GM20431 (cell line): Measurements from ENCODE around the gene DOCK1.

Experiments
- in situ Hi-C: fragments of 300-500 bp; cut with MseI, MboI; formaldehyde crosslinking; loops from one replicate; pipeline ENCODE4 v1.15.0; 2020; ENCODE audit warnings: low sequenced_read_pairs; ENCODE audit not compliant: unreplicated experiment

The DOCK1 gene

DNA sequence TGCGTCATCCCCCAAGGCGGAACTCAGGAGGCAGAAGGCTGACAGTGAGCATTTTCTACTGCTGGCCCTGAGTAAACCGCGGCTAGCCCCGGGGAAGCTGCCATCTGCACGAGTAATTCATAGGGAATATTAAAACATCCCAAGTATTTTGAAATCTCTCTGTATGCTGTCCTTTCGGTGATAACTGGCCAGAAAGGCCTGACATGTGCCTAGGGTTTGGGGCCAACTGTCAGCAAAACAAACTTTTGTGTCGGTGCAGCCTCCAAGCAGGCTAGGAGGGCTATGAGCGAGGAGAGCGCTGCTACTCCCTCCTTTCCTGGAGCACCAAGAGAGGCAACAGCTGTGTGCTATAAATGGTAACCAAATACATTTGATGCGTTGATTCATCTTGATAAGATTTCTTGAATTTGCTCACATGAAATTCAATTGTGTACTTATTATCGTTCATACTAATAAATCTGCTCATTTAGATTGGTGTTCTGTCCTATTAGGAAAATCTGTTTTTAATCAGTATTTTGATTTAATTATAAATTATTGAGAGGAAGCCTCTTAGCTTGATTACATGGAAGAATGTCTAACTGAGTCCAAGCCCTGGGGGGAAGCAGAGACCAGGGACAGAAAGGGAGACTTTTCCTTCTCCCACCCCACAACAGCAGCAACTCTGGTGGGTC, 519.5 kb downstream of the DOCK1 start:
- in situ Hi-C loops = no loop called here

DNA sequence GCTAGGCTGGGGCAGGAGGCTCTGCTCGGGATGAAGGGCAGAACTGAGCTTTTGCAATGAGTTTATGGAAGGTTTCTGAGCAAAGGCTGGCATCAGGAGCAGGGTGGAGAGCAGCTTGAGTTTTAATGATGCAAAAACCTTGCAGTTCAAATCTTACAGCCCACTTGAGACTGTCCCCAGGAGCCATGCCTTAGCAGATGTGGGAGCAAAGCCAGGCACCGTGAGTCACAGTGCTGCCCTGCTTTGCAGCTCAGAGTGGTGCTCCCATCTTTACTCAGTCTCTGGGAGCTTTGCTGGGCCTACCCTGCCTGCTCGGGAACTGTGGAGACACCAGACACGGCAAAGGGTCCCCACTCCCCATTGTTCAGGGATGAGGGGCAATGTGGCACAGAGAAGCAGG, 521.5 kb downstream of the DOCK1 start:
- in situ Hi-C loops = no loop called here

DNA sequence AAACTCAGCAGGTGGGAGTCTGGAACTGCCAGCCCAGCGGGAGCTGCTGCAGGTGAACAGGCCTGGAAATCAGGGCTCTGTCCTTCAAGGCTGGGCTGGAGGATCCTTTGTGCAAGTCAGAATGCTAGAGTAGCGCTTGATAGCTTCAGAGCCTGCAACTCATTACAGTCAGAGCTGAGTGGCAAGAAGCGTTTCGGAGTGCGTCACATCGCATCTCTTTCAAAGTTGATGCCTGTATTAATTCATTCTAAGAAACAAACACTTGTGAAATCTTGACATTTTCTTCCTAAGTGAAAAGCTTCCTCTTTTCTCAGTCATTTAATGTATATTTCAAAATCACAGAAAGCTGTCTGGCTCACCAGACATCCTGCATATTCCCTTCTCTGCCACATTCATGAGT, 522.7 kb downstream of the DOCK1 start:
- in situ Hi-C loops = no loop called here

GRCh38 chr10:127428385-127428980, 523.3 kb downstream of the DOCK1 start:
- in situ Hi-C loops = no loop called here

GRCh38 chr10:127429601-127430312, 524.5 kb downstream of the DOCK1 start:
- in situ Hi-C loops = no loop called here

DNA sequence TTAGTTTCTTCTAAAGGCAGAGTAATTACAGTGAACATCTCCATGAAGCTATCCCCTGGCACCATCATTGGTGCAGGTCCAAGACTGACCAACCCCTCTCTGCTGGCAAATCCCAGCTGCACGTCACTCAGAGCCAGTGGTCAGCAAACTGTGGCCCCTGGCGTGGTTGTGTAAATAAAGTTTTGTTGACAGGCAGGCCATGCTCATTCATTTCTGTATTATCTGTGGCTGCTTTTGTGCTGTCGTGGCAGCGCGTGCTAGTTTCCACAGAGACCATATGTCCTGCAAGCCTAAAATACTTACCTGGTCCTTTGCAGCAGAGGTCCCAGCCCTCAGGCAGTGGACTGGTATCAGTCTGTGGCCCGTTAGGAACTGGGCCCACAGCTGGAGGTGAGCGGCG, 526.3 kb downstream of the DOCK1 start:
- in situ Hi-C loops = no loop called here

- in situ Hi-C loops = no loop called here
These were observed 528.8 kb downstream of the DOCK1 start for GRCh38 chr10:127434006-127434405.

GRCh38 chr10:127435246-127435645, 530.0 kb downstream of the DOCK1 start:
- in situ Hi-C loops = no loop called here

- in situ Hi-C loops = no loop called here
These were observed 535.1 kb downstream of the DOCK1 start for GRCh38 chr10:127440371-127440770.

DNA sequence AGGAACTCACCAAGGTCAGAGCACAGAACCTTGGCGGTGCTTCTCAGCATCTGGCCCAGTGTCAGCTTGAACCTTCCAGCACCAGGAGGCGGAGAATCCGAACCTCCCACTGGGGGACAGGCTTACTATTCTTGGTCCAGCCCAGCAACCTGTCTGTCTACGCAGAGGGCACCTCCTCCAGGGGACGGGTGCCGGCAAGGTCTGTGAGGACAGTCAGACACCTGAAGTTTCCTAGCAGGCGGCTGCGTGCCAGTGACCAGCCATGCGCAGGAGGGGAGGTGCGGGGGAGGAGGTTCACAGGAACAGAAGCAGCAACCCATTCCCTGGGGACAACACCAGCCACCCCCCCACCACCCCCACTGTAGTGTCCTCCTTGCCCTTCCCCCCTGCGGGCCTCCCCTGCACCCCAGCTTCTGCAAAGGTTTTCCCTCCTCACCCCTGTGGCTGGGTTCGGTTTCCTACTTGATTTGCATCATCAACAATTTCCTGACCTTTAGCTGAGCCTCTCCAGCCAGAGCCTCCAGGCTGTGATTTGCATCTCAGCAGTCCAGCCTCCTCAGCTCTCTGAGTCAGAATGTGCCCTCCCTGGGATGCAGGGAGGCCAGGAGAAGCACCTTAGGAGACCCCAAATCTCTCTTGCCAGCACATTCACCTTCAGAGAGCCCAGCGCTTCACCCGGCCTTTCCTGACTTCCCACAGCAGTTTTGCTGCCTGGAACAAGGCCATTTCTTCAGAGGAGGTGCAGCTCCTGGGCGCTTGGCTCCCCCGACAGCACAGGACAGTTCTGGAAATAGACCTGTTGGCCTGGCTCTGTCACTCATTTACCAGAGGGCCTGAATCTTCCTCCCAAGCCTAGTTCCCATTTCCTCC, 536.4 kb downstream of the DOCK1 start:
- in situ Hi-C loops = no loop called here

DNA sequence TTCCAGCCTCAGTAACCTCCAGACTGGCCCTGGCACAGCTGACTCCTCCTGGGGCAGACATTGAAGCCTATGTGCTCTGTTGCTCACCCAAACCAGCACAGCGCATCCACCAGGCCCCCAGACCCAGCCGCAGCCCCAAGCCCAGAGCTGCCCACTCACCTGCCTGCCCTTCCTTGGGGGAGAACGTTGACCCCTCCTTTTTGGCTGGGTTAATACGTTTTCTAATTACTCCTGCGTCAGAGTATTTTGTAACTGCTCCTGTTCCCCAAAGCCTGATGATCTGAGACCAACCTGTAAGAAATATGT, 536.9 kb downstream of the DOCK1 start:
- in situ Hi-C loops = no loop called here

DNA sequence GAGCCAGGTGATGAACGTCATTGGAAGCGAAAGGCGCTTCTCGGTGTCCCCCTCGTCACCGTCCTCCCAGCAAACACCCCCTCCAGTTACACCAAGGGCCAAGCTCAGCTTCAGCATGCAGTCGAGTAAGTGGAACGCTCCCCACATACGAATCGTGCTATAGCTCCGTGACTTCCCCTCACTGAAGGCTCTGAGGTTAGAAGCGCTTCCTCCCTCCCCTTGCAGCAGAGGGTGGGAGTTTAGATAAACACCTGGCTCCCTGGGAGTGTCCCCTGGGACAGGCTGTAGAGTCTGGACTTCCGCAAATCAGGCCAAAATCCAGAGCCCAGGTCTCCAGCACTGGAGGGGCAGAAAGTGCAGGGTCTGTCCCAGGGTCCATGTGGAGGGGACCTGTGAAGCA, 538.9 kb downstream of the DOCK1 start:
- in situ Hi-C loops = no loop called here

DNA sequence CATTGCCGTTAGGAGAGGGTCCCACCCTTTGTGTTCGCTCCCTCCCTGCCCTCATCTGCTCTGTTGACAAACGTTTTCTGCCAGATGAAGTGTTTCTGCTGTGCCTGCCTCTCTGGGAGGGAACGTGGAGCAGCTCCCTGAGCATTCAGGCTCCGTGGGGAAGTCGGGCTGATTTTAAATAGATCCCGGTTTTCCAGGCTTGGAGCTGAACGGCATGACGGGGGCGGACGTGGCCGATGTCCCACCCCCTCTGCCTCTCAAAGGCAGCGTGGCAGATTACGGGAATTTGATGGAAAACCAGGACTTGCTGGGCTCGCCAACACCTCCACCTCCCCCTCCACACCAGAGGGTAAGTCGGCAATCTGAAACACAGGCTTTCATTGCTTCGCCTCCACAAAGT, 542.0 kb downstream of the DOCK1 start:
- in situ Hi-C loops = no loop called here

DNA sequence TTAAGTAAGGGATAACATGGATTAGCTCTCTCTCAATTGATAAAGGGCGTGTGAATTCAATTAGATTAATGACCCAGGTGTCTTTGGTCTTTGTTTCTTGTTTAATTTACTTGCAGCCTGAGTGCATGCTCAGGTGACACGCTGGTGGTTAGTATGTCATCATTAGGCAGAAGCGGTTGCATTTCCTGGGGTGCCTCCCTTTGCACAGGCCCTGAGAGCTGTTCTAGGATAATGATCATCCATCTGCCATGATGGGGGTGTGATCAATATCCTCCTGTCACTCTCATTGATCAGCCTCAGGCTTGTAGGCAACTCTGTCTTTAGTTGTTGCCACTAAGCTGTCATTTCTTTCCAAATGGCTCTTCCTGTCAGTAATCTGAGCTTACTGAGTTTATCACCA, 544.3 kb downstream of the DOCK1 start:
- in situ Hi-C loops = no loop called here

DNA sequence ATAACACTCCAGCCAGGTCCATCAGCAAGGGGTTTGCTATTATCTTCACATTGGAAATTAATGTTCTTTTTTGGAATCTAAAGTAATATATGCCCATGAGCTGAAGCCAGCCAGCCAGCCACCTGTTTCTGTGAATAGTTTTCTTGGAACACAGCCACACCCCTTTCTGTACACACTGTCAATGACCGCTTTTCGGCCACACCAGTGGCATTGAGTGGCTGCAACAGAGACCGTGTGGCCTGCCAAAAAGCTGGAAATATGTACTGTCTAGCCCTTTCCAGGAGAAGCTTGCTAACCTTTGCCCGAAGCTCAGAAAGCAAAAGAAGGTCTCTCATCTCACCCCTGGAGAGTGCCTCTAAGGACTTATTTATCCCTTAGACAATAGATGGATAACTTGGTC, 545.4 kb downstream of the DOCK1 start:
- in situ Hi-C loops = no loop called here

GRCh38 chr10:127451628-127452027, 546.4 kb downstream of the DOCK1 start:
- in situ Hi-C loops = no loop called here

- in situ Hi-C loops = no loop called here
These were observed 547.3 kb downstream of the DOCK1 start for GRCh38 chr10:127452568-127452967.

DNA sequence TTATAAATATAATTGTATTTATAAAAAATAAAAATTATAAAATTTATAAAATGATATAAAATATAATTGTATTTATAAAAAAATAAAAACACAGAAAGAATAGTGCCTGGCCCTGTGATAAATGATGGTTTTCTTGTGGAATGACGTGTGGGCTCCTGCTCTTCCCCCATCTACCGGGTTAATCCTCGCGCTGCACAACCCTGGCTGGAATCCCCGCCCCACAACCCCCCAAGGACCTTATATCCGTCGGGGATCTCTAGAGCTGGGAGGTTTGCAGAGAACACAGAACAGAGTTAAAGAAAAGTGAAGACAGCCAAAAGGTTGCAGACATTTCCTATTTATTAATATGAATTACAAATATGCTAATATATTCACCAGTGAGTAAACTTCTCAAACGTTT, 548.5 kb downstream of the DOCK1 start:
- in situ Hi-C loops = no loop called here

DNA sequence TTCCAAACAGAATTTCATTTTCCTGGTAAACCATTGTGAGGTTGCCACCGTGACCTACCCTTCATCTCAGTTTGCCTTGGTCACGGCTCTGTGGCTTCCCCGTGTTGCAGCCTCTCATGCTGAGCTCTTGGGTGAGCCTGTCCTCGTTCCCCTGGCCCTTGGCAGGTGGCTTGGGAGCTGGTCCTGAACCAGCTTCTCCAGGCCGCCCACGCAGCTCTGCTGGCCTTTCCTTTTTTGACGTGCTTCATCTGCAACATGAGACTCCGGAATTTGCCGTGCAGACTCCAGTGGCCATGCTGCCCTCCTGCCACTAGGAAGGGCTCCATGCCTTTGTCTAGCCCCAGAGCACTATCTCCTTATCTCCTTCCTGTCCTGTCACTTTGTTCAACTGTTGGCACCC, 550.9 kb downstream of the DOCK1 start:
- in situ Hi-C loops = no loop called here

DNA sequence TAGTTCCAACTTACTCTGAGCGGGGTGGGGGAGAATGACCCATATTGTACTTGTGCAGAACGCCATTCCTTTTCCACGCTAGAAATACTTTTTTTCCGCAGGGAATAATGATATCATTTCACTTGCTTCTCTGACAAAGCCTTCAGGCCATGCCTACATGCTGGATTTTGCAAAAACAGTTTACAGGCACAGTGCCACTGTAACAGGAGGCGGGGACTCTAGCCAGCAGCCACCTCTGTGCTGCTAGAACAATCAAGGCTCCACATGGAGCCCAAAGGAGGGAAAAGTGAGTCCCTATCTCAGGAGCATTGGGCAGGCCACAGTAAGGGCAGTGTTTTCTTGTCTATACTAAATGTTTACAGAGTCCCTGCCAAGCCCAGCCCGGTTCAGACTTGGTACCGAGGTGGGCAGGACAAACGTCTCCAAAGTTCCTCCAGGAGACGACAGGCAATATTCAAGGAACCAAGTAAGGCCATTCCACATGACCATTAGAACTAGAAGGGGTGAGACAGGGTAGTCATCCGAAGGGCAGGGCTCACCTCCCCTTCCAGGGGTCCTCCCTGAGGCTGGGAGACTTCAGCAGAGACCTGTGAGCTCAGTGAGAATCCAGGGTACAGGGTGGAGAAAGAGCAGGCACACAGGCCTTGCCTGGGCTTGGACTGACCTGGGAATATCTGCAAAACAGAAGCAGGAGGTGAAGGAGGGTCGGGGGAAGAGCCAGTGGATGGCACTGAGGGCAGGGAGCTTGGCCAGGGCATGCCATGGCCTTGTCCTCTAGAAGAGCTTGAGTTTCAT, 553.0 kb downstream of the DOCK1 start:
- in situ Hi-C loops = no loop called here
